ENCODE measurements around the gene ZBTB7C.

Gene ZBTB7C

GRCh38 chr18:48351216-48352050 lies 57.8 kb downstream of the ZBTB7C start:
- DNase-seq: no peak

DNA sequence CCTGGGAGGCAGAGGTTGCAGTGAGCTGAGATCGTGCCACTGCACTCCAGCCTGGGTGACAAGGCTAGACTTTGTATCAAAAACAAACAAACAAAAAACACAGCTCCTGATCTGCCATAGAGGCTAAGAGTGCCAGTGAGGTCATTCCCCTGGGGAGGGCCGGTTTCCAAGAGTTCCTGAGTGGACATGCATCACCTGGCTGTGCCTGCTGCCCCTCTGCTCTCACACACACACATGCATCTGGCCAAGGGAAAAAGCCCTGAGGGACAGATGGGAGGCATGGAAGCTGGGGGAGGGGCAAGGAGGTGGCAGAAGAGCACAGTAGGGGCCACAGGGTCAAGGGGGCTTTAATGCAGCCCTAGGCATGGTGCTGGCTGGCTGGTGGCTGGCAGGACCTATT lies 60.4 kb downstream of the ZBTB7C start:
- no peak for DNase-seq

DNA sequence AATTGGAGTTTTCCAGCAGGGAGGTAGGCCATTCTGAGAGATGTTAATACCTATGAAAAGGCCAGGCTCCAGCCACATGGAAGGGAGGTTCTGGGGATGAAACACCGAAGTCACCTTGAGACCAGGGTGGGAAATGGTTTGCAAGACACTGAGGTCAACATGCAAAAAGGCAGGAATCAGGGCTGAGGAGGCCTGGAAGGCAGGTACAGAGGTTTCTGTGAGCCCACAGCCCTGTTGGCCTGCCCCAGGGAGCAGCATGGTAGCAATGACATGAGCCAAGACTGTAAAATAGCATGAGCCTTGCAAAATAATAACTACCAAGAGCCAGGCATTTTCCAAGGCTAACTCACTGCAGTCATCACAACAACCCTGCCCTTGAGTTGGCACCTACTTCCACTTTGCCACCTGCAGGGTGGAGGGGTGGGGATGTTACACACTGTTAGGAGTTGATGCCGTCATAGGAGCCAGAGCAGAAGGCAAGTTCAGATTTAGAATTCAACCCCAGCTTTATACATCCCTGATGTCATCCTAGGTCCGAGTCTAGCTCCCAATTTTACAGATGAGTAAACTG lies 61.3 kb downstream of the ZBTB7C start:
- no peak for DNase-seq

DNA sequence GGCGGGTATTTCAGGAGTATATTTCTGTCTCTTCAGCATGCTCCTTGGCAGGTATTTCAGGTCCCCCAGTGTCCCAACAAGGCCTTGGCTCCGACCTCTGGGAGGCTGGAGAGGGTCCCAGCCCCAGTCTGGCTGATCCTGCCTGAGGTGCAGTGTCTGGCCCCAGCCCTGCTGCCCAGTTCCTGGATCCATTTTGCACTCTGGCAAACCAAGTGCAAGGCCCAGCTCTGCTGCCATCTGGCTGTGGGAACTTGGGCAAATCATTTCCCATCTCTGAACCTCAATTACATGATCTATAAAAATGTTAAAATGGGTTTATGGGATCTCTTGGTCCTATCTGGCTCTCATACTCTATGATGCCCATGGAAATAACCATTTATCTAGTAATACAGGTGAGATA lies 63.6 kb downstream of the ZBTB7C start:
- peak; percentile 10 to 23 for DNase-seq

GRCh38 chr18:48342581-48342980 lies 66.6 kb downstream of the ZBTB7C start:
- DNase-seq: no peak

DNA sequence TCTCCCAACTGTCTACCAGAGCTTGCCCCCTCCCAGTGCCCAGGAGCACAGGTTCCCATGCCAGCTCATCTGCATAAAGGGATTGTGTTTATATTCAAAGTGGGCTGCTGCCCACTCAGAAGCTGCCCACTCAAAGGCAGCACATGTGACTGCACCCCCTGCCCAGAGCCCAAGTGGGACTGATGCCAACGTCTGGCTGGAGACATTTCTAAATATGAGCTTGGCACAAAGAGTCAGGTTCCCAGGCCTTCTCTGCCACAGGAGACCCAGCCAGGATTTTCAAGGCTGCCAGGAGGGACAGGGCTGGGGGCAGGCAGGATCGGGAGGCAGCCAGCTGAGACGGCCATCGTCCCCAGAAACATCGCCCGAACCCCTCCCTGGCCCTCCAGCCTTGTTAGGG lies 67.1 kb downstream of the ZBTB7C start:
- no peak for DNase-seq

DNA sequence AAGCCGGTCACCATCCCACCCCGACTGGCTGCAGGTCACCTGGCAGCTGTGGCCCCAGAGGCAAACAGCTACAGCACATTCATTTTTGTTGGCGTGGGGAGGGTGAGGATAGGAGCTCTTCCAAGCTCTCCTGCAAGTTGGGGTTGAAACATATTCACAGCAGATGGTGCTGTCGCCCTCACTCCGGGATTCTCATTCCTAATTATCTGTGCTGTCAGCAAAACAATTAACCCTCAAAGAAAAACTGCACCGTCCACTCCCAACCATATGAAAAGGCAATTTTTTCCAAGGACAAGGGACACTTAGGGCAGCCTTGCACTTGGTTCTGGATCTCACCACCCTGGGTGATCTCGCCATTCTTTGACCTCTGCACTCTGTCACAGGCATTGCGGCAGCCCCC lies 68.6 kb downstream of the ZBTB7C start:
- DNase-seq: no peak

- no peak for DNase-seq
Measured at GRCh38 chr18:48339692-48340091, 69.5 kb downstream of the ZBTB7C start.

DNA sequence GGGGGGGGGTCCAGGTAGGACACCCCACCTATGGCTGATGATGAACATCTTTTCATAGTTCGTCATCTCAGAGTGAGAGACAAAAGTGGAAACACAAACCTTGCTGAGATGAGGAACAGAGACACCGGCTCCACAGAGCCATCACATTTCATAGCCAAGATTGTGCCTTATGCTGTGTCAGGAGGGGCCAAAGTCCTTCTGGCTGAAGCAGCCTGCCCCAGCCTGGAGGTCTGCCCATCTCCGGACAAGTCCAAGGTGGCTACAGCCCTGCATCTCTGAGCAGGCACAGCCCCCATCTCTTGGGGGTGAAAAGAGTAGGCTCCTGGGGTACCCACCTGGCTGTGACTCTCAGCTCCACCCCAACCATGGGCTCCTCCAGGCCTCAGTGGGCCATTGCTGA lies 70.3 kb downstream of the ZBTB7C start:
- no peak for DNase-seq

- DNase-seq: no peak
Measured at GRCh38 chr18:48337053-48337452, 72.1 kb downstream of the ZBTB7C start.

DNA sequence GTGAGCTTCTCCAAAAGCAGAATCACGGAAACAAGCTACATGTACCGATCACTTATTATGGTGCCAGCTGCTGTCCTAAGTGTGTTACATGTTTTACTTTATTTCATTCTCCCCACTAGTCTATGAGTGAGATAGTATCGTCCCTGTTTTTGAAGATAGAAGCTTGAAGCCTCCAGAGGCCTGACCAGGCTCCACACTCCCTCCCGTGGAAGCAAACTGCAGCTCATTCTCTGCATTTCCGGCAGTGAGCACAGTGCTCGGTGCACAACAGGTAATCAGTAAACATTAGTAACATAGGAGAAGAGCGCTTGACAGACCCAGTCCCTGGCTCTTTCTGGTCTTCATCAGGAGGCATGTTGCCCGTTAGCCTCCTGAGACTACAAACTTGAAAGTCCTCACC lies 72.9 kb downstream of the ZBTB7C start:
- DNase-seq: no peak

DNA sequence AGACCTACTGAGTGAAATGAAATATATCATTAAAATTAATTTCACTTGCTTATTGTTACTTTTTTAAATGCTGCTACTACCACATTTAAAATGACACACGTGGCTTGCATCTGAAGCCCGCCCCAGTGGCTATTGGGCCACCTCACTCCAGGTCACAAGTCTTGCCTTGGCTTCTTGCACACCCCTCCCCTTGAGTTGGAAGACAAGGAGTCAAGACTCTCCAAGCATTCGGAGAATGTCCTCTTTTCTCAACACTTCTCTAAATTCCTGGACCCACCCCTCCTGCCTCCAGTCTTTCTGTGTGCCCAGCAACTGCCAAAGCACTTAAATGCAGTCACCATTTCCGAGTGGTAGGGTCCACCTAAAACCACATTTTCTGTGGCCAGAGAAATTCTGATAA lies 73.4 kb downstream of the ZBTB7C start:
- DNase-seq: no peak

GRCh38 chr18:48334845-48335244 lies 74.3 kb downstream of the ZBTB7C start:
- no peak for DNase-seq

DNA sequence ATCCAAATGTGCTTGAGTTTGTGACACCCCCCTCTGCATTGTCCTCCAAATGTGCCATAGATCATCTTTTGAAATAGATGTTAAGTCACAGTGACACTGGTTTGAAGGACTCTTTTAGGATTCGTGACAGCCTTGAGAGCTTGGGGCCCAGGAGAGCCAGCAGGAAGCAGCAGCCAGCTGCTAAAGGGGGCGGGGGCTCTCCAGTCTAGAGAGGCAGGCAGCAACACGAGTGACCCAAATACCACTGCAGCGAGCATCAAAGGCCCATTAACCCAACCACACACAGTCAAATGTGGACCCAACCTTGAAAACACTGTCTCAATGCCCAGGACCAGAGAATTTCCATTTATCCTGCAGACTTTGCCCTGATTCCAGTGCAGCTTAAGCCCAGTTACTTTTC lies 75.6 kb downstream of the ZBTB7C start:
- DNase-seq: no peak

DNA sequence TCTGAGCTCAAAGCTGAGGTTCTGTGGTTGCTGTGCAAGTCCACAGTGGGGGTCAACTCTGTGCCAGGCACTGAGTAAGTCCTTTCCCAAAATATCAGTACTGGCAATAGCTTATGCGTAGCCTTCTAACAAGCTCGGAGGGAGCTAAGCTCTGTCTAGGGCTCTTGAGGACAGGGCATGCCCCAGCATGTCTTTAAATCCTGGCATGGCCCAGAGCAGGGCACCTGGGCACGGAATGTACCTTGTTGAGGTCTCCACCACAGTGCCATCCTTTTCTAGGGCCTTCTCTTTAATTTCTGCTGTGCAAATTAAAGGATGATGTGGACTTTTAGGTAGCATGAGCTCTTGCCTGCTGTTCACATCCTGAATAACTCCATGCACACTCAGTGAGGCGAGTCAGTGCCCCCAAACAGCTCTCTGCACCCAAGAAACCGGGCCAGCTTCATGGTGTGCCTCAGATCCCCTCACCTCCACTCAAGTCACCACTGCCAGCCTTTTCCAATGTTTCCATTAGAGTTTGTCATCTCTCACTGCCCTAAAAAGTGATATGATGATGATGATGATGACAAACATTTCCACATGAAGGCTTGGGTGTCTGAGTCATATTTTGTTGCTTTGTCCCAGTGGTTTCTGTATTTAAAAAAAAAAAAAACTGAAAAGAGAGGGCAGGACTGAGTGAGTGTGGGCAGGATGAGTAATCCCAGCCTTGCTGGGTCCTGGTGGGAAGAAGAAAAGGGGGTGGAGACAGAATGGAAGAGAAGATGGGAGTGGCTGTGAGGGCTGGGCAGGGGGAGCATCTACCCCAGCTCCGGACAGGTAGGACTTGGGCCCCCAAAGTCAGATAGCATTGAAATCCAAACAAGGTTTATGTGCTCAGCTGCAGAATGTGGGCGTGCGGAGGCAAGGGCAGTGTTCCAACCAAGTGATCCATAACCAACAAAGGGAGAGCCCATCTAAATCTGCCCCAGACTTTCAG lies 78.9 kb downstream of the ZBTB7C start:
- DNase-seq: peak; percentile 59 to 86

DNA sequence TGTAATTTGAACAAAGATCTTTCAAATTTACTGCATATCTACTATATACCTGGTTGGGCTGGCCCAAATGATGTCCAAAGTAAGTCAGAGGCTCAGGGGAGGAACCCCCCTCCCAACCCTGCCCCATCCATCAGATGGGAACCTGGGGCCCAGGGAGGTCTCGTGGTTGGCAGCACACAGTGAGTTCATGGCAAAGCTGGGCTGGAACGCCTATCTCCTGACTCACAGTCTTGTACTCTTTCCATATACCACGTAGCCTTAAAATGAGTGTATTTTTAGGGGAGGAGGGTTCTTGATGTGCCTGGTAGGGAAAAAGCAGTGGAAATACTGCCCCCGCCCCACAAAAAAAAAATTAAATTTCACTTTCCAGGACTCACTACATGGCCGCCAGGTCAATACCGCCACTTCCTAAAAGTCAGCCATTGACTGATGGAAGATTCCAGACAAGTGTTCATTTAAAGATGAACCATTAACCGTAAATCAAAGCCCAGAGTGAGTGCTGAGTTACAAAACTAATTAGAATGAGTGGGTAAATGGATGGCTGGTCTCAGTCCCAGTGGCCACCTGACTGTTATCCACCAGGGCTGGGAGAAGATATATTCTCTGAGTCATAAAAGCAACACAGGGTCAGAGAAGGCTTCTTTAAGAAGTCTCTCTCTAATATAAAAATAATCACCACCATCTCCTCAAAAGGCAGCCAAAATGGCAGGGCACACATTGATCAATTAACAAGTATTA lies 80.5 kb downstream of the ZBTB7C start:
- no peak for DNase-seq

DNA sequence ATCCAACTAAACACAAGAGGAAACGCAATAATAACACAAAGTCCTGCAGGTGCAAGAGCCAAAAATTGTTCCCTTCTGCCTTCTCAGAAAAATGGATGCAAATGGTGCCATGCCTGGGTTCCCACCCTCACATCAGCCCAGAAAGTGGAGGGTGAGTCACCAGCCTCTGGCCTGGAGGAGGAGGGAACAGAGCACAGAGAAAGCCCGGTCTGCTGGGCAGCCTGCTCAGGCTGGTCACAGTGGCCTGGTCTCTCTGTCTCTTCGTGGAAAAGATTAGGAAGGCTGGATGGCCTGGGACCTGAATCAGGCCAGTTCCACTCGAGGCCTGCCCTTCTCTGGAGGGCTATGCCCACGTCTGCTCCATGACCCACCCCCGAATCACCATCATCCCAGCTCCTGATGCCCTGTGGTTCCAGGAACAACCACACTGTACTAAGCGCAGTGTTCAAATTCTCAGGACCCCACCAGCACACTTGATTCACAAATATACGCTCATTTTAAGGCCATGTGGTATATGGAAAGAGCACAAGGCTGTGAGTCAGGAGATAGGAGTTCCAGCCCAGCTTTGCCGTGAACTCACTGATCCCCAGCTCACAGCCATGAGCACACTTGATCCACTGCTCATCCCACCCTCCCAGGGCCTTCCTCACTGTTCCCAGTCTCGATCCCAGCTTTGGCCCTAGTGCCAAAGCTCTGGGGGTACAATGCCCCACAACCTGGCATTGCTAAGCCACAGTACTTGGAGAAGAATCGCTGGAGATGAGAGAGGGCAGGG lies 82.1 kb downstream of the ZBTB7C start:
- DNase-seq: peak; percentile 33 to 69

- DNase-seq: no peak
Measured at GRCh38 chr18:48325115-48325665, 84.0 kb downstream of the ZBTB7C start.

DNA sequence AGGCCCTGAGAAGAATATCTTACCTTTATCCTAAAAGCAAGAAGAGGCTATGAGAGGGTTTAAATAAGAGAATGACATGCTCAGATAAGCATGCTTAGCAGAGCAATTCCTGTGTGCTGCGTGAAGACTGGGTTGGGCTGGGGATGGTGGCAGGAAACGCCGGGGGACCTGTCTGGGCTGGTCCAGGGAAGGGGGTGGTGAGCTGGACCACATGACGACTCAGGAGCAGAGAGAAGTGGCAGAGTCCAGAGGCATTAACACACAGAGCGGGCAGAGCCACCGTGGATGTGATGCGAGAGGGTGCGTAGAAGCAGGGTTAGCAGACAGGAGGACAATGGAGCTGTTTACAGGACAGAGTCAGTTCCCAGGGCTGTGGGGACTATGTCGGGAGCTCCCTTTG lies 84.5 kb downstream of the ZBTB7C start:
- no peak for DNase-seq

GRCh38 chr18:48323151-48323550 lies 86.0 kb downstream of the ZBTB7C start:
- DNase-seq: no peak

DNA sequence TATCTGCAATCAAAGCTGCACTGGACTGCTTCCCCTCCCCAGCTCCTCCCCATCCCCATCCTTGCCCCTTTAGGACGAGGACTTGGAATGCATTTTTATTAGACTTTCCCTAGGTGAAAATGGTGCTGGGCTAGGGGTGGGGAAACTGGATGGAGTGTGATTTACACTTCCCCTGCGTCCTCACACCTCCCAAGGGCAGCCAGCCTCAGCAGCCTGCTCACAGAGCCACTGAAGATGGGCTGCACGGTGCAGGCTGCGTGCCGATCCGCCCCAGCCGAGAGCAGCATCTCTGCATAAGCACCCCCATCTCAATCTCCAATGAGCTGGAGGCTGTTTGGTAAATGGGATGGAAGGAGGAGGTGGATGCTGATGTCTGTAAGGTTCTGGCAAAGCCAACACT lies 87.6 kb downstream of the ZBTB7C start:
- DNase-seq: no peak

DNA sequence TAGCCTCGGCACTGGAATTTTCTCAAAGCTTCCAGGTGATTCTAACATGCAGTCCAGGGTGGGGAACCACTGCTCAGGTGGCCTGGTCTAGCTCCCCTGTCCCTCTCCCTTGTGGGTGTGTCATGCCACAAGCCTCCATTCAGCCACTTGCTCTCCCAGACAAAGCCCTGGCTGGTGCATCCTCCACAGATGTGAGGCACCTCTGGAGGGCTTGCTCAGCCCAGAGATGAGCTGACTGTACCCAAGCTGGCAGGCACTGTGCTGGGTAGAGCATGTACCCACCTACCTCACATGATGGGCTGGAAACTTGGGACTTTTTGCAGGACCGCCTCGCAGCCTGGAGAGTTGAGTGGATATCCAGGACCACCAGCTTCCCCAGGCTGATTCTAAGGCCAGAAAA lies 88.1 kb downstream of the ZBTB7C start:
- no peak for DNase-seq

Measured in inflammatory macrophage treated with lipopolysaccharide for 1 hour (primary cell).